ENCODE results near the gene PLGRKT.
"Not testable (repeated sequence)": the region's sequence is repeated elsewhere in the genome, so short reads cannot be mapped to it uniquely, and the experiment has no call there.

Gene PLGRKT

GRCh38 chr9:5429873-5430564, 7.7 kb downstream of the PLGRKT start:
- DNase-seq (ENCODE audit: low spot score): no peak

GRCh38 chr9:5428794-5429528, 8.8 kb downstream of the PLGRKT start:
- DNase-seq (ENCODE audit: low spot score): no peak

- DNase-seq (ENCODE audit: low spot score): no peak
These were observed 9.6 kb downstream of the PLGRKT start for GRCh38 chr9:5428172-5428571.

- no peak for DNase-seq (ENCODE audit: low spot score)
These were observed 10.7 kb downstream of the PLGRKT start for GRCh38 chr9:5427005-5427404.

GRCh38 chr9:5425006-5425628, 12.6 kb downstream of the PLGRKT start:
- no peak for DNase-seq (ENCODE audit: low spot score)

GRCh38 chr9:5422276-5422675, 15.4 kb downstream of the PLGRKT start:
- no peak for DNase-seq (ENCODE audit: low spot score)

- DNase-seq (ENCODE audit: low spot score): no peak
These were observed 16.6 kb downstream of the PLGRKT start for GRCh38 chr9:5421163-5421562.

- no peak for DNase-seq (ENCODE audit: low spot score)
These were observed 17.7 kb downstream of the PLGRKT start for GRCh38 chr9:5419987-5420386.

- no peak for DNase-seq (ENCODE audit: low spot score)
These were observed 19.2 kb downstream of the PLGRKT start for GRCh38 chr9:5418481-5418880.

GRCh38 chr9:5416953-5417352, 20.8 kb downstream of the PLGRKT start:
- no peak for DNase-seq (ENCODE audit: low spot score)

- no peak for DNase-seq (ENCODE audit: low spot score)
These were observed 29.1 kb downstream of the PLGRKT start for GRCh38 chr9:5408596-5408995.

- DNase-seq (ENCODE audit: low spot score): no peak
These were observed 35.5 kb downstream of the PLGRKT start for GRCh38 chr9:5402217-5402616.

GRCh38 chr9:5397547-5397946, 40.2 kb downstream of the PLGRKT start:
- not testable (repeated sequence) for DNase-seq (ENCODE audit: low spot score)

- no peak for DNase-seq (ENCODE audit: low spot score)
These were observed 42.3 kb downstream of the PLGRKT start for GRCh38 chr9:5395428-5395827.

GRCh38 chr9:5393976-5394375, 43.7 kb downstream of the PLGRKT start:
- not testable (repeated sequence) for DNase-seq (ENCODE audit: low spot score)

- no peak for DNase-seq (ENCODE audit: low spot score)
These were observed 44.2 kb downstream of the PLGRKT start for GRCh38 chr9:5393497-5393896.

- no peak for DNase-seq (ENCODE audit: low spot score)
These were observed 45.4 kb downstream of the PLGRKT start for GRCh38 chr9:5392285-5392684.

GRCh38 chr9:5389109-5389732, 48.5 kb downstream of the PLGRKT start:
- no peak for DNase-seq (ENCODE audit: low spot score)

GRCh38 chr9:5388026-5388819, 49.5 kb downstream of the PLGRKT start:
- no peak for DNase-seq (ENCODE audit: low spot score)

GRCh38 chr9:5384436-5384835, 53.3 kb downstream of the PLGRKT start:
- no peak for DNase-seq (ENCODE audit: low spot score)

- DNase-seq (ENCODE audit: low spot score): no peak
These were observed 55.2 kb downstream of the PLGRKT start for GRCh38 chr9:5382479-5382878.
